ENCODE data around the gene XPR1.

DNA sequence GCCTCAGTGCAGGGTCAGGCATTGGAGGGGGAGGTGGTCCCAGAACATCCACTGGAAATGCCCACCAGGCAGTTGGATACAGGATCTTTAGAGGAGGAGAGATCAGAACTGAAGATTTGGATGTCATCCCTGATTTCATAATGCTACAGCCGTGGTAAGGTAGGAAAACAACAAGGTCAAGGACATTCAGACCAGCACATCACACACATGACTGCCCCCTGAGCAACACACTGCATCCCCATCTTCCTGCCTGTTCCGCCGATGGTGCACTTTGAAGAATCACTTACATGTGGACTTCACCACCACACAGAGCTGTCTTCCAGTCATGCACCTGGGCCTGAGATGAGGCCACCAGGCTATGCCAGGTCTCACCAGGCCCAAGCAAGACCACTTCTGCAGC, 297.6 kb downstream of the XPR1 start:
- TF ChIP-seq, protein P1, sequence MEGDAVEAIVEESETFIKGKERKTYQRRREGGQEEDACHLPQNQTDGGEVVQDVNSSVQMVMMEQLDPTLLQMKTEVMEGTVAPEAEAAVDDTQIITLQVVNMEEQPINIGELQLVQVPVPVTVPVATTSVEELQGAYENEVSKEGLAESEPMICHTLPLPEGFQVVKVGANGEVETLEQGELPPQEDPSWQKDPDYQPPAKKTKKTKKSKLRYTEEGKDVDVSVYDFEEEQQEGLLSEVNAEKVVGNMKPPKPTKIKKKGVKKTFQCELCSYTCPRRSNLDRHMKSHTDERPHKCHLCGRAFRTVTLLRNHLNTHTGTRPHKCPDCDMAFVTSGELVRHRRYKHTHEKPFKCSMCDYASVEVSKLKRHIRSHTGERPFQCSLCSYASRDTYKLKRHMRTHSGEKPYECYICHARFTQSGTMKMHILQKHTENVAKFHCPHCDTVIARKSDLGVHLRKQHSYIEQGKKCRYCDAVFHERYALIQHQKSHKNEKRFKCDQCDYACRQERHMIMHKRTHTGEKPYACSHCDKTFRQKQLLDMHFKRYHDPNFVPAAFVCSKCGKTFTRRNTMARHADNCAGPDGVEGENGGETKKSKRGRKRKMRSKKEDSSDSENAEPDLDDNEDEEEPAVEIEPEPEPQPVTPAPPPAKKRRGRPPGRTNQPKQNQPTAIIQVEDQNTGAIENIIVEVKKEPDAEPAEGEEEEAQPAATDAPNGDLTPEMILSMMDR (IDR thresholded peaks at IDR 0.05), result no peak
- TF ChIP-seq POLR2A (IDR thresholded peaks at IDR 0.05), result no peak
- no peak for TF ChIP-seq POLR2AphosphoS5 (IDR thresholded peaks at IDR 0.05)
